ENCODE data around the gene C6. TPM values are rescaled to one million over a fixed set of nuclear protein-coding genes. Genes with fewer than 3 reads are reported as not detected.
"Not testable (repeated sequence)": the region's sequence is repeated elsewhere in the genome, so short reads cannot be mapped to it uniquely, and the experiment has no call there.

The C6 gene
- total RNA-seq, 2 experiments from 2014 or later = not detected

GRCh38 chr5:41240390-41240789, 27.1 kb upstream of the C6 start:
- intact Hi-C loops (cut with micrococcal nuclease; ENCODE audit: unreplicated experiment) = no loop called here
- CTCF ChIA-PET (ENCODE audit: unreplicated experiment) = no interaction called here
- Histone ChIP-seq H3K4me1 (ENCODE audit: insufficient read depth, low read length, poor library complexity, severe bottlenecking) (no peaks in the 10 kb centered on the region), H3K27ac (ENCODE audit: low read depth, low read length, poor library complexity, severe bottlenecking) (no peak overlapping the region), H4K20me1 (ENCODE audit: insufficient read depth, low read length) (no peaks in the 10 kb centered on the region), H3K4me3 (ENCODE audit: low read depth, low read length, poor library complexity, severe bottlenecking) (no peak overlapping the region), H3K4me2 (ENCODE audit: low read length) (no peak overlapping the region), H2AFZ (ENCODE audit: low read length) (no peak overlapping the region), H3K79me2 (ENCODE audit: insufficient read depth, low read depth, low read length) (no peaks in the 10 kb centered on the region), H3K9me3 (ENCODE audit: low read length) (no peaks in the 10 kb centered on the region), H3K9me2 (ENCODE audit: insufficient read depth, low read length) (no peaks in the 10 kb centered on the region), H3K36me3 (ENCODE audit: insufficient read depth, low read length) (no peaks in the 10 kb centered on the region)
- no peak for DNase-seq (ENCODE audit: low spot score)
- POLR2A ChIA-PET = no interaction called here
- no TSS peak for BruUV-seq (replicated peaks)
- TF ChIP-seq CTCF (conservative IDR thresholded peaks at IDR 0.05; ENCODE audit: low read length) (no peak), EZH2phosphoT487 (IDR thresholded peaks at IDR 0.05; ENCODE audit: borderline replicate concordance, low read depth, low read length) (no peak)

GRCh38 chr5:41234475-41234874, 21.1 kb upstream of the C6 start:
- no peaks in the 10 kb centered on the region for H4K20me1 ChIP-seq (ENCODE audit: insufficient read depth, low read length)
- TF ChIP-seq CTCF (conservative IDR thresholded peaks at IDR 0.05; ENCODE audit: low read length) = no peak
- no peak for TF ChIP-seq EZH2phosphoT487 (IDR thresholded peaks at IDR 0.05; ENCODE audit: borderline replicate concordance, low read depth, low read length)
- H3K27ac ChIP-seq (ENCODE audit: low read depth, low read length, poor library complexity, severe bottlenecking) = no peak overlapping the region
- no peak overlapping the region for H2AFZ ChIP-seq (ENCODE audit: low read length)
- H3K9me2 ChIP-seq (ENCODE audit: insufficient read depth, low read length) = no peaks in the 10 kb centered on the region
- ChIA-PET CTCF (ENCODE audit: unreplicated experiment) (no interaction called here), POLR2A (no interaction called here)
- no TSS peak for BruUV-seq (replicated peaks)
- no peaks in the 10 kb centered on the region for H3K79me2 ChIP-seq (ENCODE audit: insufficient read depth, low read depth, low read length)
- intact Hi-C loops (cut with micrococcal nuclease; ENCODE audit: unreplicated experiment) = no loop called here
- H3K4me2 ChIP-seq (ENCODE audit: low read length) = no peak overlapping the region
- H3K4me1 ChIP-seq (ENCODE audit: insufficient read depth, low read length, poor library complexity, severe bottlenecking) = no peaks in the 10 kb centered on the region
- H3K9me3 ChIP-seq (ENCODE audit: low read length) = no peaks in the 10 kb centered on the region
- H3K4me3 ChIP-seq (ENCODE audit: low read depth, low read length, poor library complexity, severe bottlenecking) = no peak overlapping the region
- no peaks in the 10 kb centered on the region for H3K36me3 ChIP-seq (ENCODE audit: insufficient read depth, low read length)
- DNase-seq (ENCODE audit: low spot score) = no peak

- H3K4me2 ChIP-seq (ENCODE audit: low read length) = no peak overlapping the region
- BruUV-seq (replicated peaks) = no TSS peak
- no peaks in the 10 kb centered on the region for H3K36me3 ChIP-seq (ENCODE audit: insufficient read depth, low read length)
- H3K27ac ChIP-seq (ENCODE audit: low read depth, low read length, poor library complexity, severe bottlenecking) = no peak overlapping the region
- ChIA-PET POLR2A (interaction anchor here (0.6 to 1.6 kb wide), 3 partner anchors 10 to 47 kb away, joined by 3 to 4 read pairs (median 4); no protein-coding TSS in a partner anchor), CTCF (ENCODE audit: unreplicated experiment) (no interaction called here)
- H4K20me1 ChIP-seq (ENCODE audit: insufficient read depth, low read length) = no peaks in the 10 kb centered on the region
- TF ChIP-seq EZH2phosphoT487 (IDR thresholded peaks at IDR 0.05; ENCODE audit: borderline replicate concordance, low read depth, low read length) (no peak), CTCF (conservative IDR thresholded peaks at IDR 0.05; ENCODE audit: low read length) (no peak)
- no peak overlapping the region for H3K4me3 ChIP-seq (ENCODE audit: low read depth, low read length, poor library complexity, severe bottlenecking)
- no peaks in the 10 kb centered on the region for H3K9me2 ChIP-seq (ENCODE audit: insufficient read depth, low read length)
- no peak overlapping the region for H2AFZ ChIP-seq (ENCODE audit: low read length)
- H3K79me2 ChIP-seq (ENCODE audit: insufficient read depth, low read depth, low read length) = no peaks in the 10 kb centered on the region
- H3K4me1 ChIP-seq (ENCODE audit: insufficient read depth, low read length, poor library complexity, severe bottlenecking) = no peaks in the 10 kb centered on the region
- intact Hi-C loops (cut with micrococcal nuclease; ENCODE audit: unreplicated experiment) = no loop called here
- H3K9me3 ChIP-seq (ENCODE audit: low read length) = no peaks in the 10 kb centered on the region
- DNase-seq (ENCODE audit: low spot score) = no peak
Measured at GRCh38 chr5:41232797-41233196, 19.5 kb upstream of the C6 start.

- H3K9me2 ChIP-seq (ENCODE audit: insufficient read depth, low read length); intact Hi-C loops (cut with micrococcal nuclease; ENCODE audit: unreplicated experiment); H2AFZ ChIP-seq (ENCODE audit: low read length); H3K4me2 ChIP-seq (ENCODE audit: low read length); DNase-seq (ENCODE audit: low spot score); H3K36me3 ChIP-seq (ENCODE audit: insufficient read depth, low read length); H3K4me1 ChIP-seq (ENCODE audit: insufficient read depth, low read length, poor library complexity, severe bottlenecking); H3K27ac ChIP-seq (ENCODE audit: low read depth, low read length, poor library complexity, severe bottlenecking); H4K20me1 ChIP-seq (ENCODE audit: insufficient read depth, low read length); BruUV-seq (replicated peaks); H3K9me3 ChIP-seq (ENCODE audit: low read length); H3K79me2 ChIP-seq (ENCODE audit: insufficient read depth, low read depth, low read length); H3K4me3 ChIP-seq (ENCODE audit: low read depth, low read length, poor library complexity, severe bottlenecking); CTCF ChIA-PET (ENCODE audit: unreplicated experiment); POLR2A ChIA-PET: not testable (repeated sequence)
Measured at GRCh38 chr5:41230276-41230675, 16.9 kb upstream of the C6 start.
